HG02798 (cell line): ENCODE data around the gene KCNJ18.
"Not testable (repeated sequence)": the region's sequence is repeated elsewhere in the genome, so short reads cannot be mapped to it uniquely, and the experiment has no call there.

Source experiments
- ATAC-seq: cut with Tn5 transposase; IDR thresholded peaks from one replicate; pipeline ENCODE4 v1.9.1; 2021; ENCODE audit warnings: mild to moderate bottlenecking; ENCODE audit not compliant: unreplicated experiment, poor library complexity

Gene KCNJ18

GRCh38 chr17:21748686-21749085 lies 56.4 kb downstream of the KCNJ18 start:
- ATAC-seq: not testable (repeated sequence)

DNA sequence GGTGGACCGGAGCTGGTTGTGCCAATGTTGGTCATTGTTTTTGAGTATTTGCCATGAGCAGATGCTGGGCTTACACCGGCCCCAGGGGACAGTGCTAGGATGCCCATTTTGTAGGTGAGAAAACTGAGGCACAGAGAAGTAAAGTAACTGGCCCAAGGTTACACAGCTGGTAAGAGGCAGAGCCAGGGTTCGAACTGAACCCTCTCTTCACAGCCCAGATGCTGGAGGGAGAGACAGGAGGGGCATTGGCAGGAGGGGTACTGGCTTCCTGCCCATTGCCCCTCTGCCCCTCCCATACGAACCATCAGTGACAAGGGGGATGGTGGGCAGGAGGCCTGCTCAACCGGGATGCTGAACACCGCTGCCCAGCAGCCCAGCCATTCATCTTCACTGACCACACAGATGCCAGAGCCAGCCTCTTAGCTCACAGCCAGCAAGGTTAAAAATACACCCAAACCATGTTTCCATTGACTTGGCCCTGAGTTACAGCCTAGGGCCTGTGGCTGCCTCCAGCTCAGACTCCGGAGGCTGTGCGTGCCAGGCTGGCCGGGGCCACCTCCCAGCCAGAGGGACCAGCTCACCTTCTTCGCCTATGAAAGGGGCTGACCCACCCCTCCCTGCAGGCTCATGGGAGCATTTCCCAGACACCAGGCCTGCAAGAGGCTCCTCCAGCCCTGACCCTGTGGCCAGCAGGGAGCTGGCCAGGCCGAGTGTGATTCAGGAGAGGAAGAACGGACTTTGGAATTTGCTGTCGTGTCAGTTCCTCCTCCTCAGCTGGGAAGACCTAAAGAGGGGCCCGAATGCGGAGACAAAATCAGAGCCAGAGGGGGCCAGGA lies 57.6 kb downstream of the KCNJ18 start:
- ATAC-seq: not testable (repeated sequence)

- not testable (repeated sequence) for ATAC-seq
These were observed 58.8 kb downstream of the KCNJ18 start for GRCh38 chr17:21751111-21751510.
